Measurements from ENCODE around the gene PARP11.

Gene PARP11

DNA sequence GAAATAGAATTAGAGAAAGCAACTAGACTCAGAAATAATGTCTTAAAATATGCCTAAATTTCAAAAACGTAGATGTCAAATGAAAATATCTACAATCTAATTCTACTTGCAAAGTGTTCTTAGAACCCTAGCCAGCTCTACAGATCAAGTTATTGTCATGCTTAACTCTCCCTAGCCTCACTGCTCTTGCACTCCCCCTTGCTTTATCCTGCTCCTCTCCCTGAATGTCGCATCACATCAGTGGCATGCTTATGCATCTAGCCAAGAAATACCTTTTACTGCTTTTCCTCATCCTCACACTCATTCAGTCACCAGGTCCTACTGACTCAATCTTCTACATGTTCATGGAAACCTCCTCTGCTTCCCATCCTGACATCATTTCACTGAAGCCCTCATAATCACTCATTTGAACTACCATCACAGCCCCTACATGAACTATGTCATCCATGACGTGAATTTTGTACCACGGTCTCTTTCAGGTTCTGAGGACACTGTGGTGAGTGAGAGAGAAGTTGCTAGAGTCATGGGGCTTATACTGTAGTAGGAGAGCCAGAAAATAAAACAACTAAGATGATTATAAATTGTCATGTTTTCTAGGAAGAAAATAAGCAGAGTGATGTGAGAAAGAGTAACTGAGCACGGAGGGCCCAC, 97.7 kb downstream of the PARP11 start:
- no peak for TF ChIP-seq EZH2 (IDR thresholded peaks at IDR 0.05; ENCODE audit: borderline replicate concordance, low read depth, low read length, severe bottlenecking)
- TF ChIP-seq CTCF (IDR thresholded peaks at IDR 0.05; ENCODE audit: borderline replicate concordance, extremely low read depth, low read length, poor library complexity, severe bottlenecking), result no peak
- Histone ChIP-seq H3K27ac (ENCODE audit: low read length) (no peak overlapping the region), H3K4me3 (ENCODE audit: low read depth in 1 of 2, low read length in 2 of 2) (no peak overlapping the region), H2AFZ (ENCODE audit: low read depth, low read length) (no peak overlapping the region), H4K20me1 (ENCODE audit: insufficient read depth, low read length) (no peaks in the 10 kb centered on the region), H3K4me1 (ENCODE audit: insufficient read depth, low read length) (peaks cover 12% of the 10 kb centered on the region), H3K4me2 (ENCODE audit: insufficient read depth, low read length) (no peak overlapping the region), H3K36me3 (ENCODE audit: insufficient read depth, low read length) (no peaks in the 10 kb centered on the region), H3K9me3 (ENCODE audit: insufficient read depth, low read length, severe bottlenecking) (no peaks in the 10 kb centered on the region), H3K79me2 (ENCODE audit: insufficient read depth, low read length) (no peaks in the 10 kb centered on the region), H3K9ac (ENCODE audit: low read depth, low read length) (no peak overlapping the region), H3K27me3 (ENCODE audit: insufficient read depth, low read length, poor library complexity) (no peaks in the 10 kb centered on the region)
- no peak for ATAC-seq (ENCODE audit: insufficient read depth, low read depth)
- no peak for DNase-seq

DNA sequence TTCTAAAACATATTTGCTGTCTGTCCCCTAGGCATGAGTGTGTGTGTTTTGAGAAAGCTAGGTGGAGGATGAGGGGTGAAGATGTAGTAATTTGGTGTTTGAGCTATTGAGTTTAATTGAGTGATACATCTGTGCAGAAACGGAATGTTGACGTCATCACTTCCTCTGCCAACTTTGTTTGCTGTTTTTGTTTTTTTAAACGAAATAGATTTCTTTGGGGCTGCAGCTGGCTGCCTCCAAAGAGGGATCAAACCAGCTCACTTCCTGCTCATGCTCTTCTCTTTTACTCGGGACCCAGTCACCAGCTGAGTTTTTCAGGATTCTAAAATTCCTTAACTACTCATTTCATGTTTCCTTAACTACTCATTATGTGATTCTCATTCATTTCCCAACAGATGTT, 100.8 kb downstream of the PARP11 start:
- H3K79me2 ChIP-seq (ENCODE audit: insufficient read depth, low read length), result no peaks in the 10 kb centered on the region
- TF ChIP-seq CTCF (IDR thresholded peaks at IDR 0.05; ENCODE audit: borderline replicate concordance, extremely low read depth, low read length, poor library complexity, severe bottlenecking) (no peak), EZH2 (IDR thresholded peaks at IDR 0.05; ENCODE audit: borderline replicate concordance, low read depth, low read length, severe bottlenecking) (no peak)

GRCh38 chr12:3771853-3772252, 101.3 kb downstream of the PARP11 start:
- no peak overlapping the region for H3K9ac ChIP-seq (ENCODE audit: low read depth, low read length)
- H3K27ac ChIP-seq (ENCODE audit: low read length), result no peak overlapping the region
- H3K27me3 ChIP-seq (ENCODE audit: insufficient read depth, low read length, poor library complexity), result no peaks in the 10 kb centered on the region
- no peaks in the 10 kb centered on the region for H3K9me3 ChIP-seq (ENCODE audit: insufficient read depth, low read length, severe bottlenecking)
- no peaks in the 10 kb centered on the region for H4K20me1 ChIP-seq (ENCODE audit: insufficient read depth, low read length)
- no peak overlapping the region for H3K4me2 ChIP-seq (ENCODE audit: insufficient read depth, low read length)
- ATAC-seq (ENCODE audit: insufficient read depth, low read depth) (no peak), DNase-seq (no peak)
- peaks cover 12% of the 10 kb centered on the region for H3K4me1 ChIP-seq (ENCODE audit: insufficient read depth, low read length)
- H3K4me3 ChIP-seq (ENCODE audit: low read depth in 1 of 2, low read length in 2 of 2), result no peak overlapping the region
- TF ChIP-seq EZH2 (IDR thresholded peaks at IDR 0.05; ENCODE audit: borderline replicate concordance, low read depth, low read length, severe bottlenecking), result no peak
- TF ChIP-seq CTCF (IDR thresholded peaks at IDR 0.05; ENCODE audit: borderline replicate concordance, extremely low read depth, low read length, poor library complexity, severe bottlenecking), result no peak
- no peaks in the 10 kb centered on the region for H3K36me3 ChIP-seq (ENCODE audit: insufficient read depth, low read length)
- no peaks in the 10 kb centered on the region for H3K79me2 ChIP-seq (ENCODE audit: insufficient read depth, low read length)
- H2AFZ ChIP-seq (ENCODE audit: low read depth, low read length), result no peak overlapping the region

More for the DNA sequence above, 100.8 kb downstream of the PARP11 start:
- Histone ChIP-seq H3K4me2 (ENCODE audit: insufficient read depth, low read length) (no peak overlapping the region), H3K9ac (ENCODE audit: low read depth, low read length) (no peak overlapping the region), H2AFZ (ENCODE audit: low read depth, low read length) (no peak overlapping the region), H3K9me3 (ENCODE audit: insufficient read depth, low read length, severe bottlenecking) (no peaks in the 10 kb centered on the region), H3K36me3 (ENCODE audit: insufficient read depth, low read length) (no peaks in the 10 kb centered on the region), H3K27ac (ENCODE audit: low read length) (no peak overlapping the region), H4K20me1 (ENCODE audit: insufficient read depth, low read length) (no peaks in the 10 kb centered on the region), H3K27me3 (ENCODE audit: insufficient read depth, low read length, poor library complexity) (no peaks in the 10 kb centered on the region), H3K4me3 (ENCODE audit: low read depth in 1 of 2, low read length in 2 of 2) (no peak overlapping the region), H3K4me1 (ENCODE audit: insufficient read depth, low read length) (peaks cover 12% of the 10 kb centered on the region)
- ATAC-seq (ENCODE audit: insufficient read depth, low read depth) (no peak; the same call in 2 of the 3 replicates), DNase-seq (no peak)

Measured in DND-41 (cell line).